Liver (tissue), 9 donors: ENCODE results near the gene SERPINA4. TPM values are rescaled to one million over a fixed set of nuclear protein-coding genes. Genes with fewer than 3 reads are reported as not detected.

Experiments
- DNase-seq: peaks from one replicate; pipeline ENCODE4 v3.0.0-alpha.2; 2017; ENCODE audit warnings: low spot score
- H3K27ac ChIP-seq, 2 donors: one replicate each; pipeline ENCODE4 v1.7.0; 2013; ENCODE audit warnings: inconsistent platforms in 2 of 2, low read length in 2 of 2, control low read depth in 1 of 2, low read depth in 1 of 2, mild to moderate bottlenecking in 1 of 2
- H3K27me3 ChIP-seq, 4 donors: one replicate each; pipeline versions ENCODE4 v1.6.1 to v1.7.0; 2013; ENCODE audit warnings: low read length in 3 of 4, inconsistent platforms in 1 of 4, mild to moderate bottlenecking in 1 of 4, moderate library complexity in 1 of 4; ENCODE audit not compliant: control insufficient read depth in 4 of 4, insufficient read depth in 4 of 4
- H3K36me3 ChIP-seq, 4 donors: one replicate each; pipeline versions ENCODE4 v1.6.1 to v1.7.0; 2013; ENCODE audit warnings: low read length in 3 of 4, mild to moderate bottlenecking in 3 of 4, low read depth in 1 of 4, moderate library complexity in 1 of 4; ENCODE audit not compliant: control insufficient read depth in 4 of 4, insufficient read depth in 3 of 4
- H3K4me1 ChIP-seq, 4 donors: one replicate each; pipeline versions ENCODE4 v1.6.1 to v1.7.0; 2013; ENCODE audit warnings: low read length in 3 of 4, mild to moderate bottlenecking in 3 of 4, moderate library complexity in 1 of 4; ENCODE audit not compliant: control insufficient read depth in 4 of 4, insufficient read depth in 4 of 4
- H3K4me3 ChIP-seq, 3 donors: one replicate each; pipeline versions ENCODE4 v1.6.1 to v1.7.0; 2013; ENCODE audit warnings: low read length in 3 of 3, control low read depth in 1 of 3, low read depth in 1 of 3, mild to moderate bottlenecking in 1 of 3
- H3K9ac ChIP-seq, 2 donors: one replicate each; pipeline ENCODE4 v1.7.0; 2013; ENCODE audit warnings: low read length in 2 of 2, mild to moderate bottlenecking in 2 of 2, moderate library complexity in 2 of 2, control low read depth in 1 of 2, low read depth in 1 of 2
- H3K9me3 ChIP-seq, 4 donors: one replicate each; pipeline versions ENCODE4 v1.6.1 to v1.7.0; 2013; ENCODE audit warnings: low read length in 3 of 4; ENCODE audit not compliant: control insufficient read depth in 4 of 4
- ATF3 ChIP-seq: IDR thresholded peaks from 2 replicates; pipeline ENCODE4 v1.6.1; 2016; ENCODE audit warnings: antibody characterized with exemption
- EGR1 ChIP-seq, 2 donors: IDR thresholded peaks; 2 replicates each; pipeline ENCODE4 v1.6.1; 2016 to 2018; ENCODE audit warnings: antibody characterized with exemption in 2 of 2, low read depth in 2 of 2
- FOXA1 ChIP-seq: IDR thresholded peaks from 2 replicates; pipeline ENCODE4 v1.6.1; 2016; ENCODE audit warnings: antibody characterized with exemption
- FOXA2 ChIP-seq: IDR thresholded peaks from 2 replicates; pipeline ENCODE4 v1.6.1; 2016; ENCODE audit warnings: antibody characterized with exemption
- HNF4A ChIP-seq, 2 donors: conservative IDR thresholded peaks; 2 replicates each; pipeline ENCODE4 v1.6.1; 2016; ENCODE audit warnings: antibody characterized with exemption in 2 of 2, mild to moderate bottlenecking in 2 of 2
- HNF4G ChIP-seq: IDR thresholded peaks from 2 replicates; pipeline ENCODE4 v1.6.1; 2016; ENCODE audit warnings: antibody characterized with exemption
- JUND ChIP-seq, 2 donors: IDR thresholded peaks; 2 replicates each; pipeline ENCODE4 v1.6.1; 2016; ENCODE audit warnings: antibody characterized with exemption in 2 of 2
- NR2F2 ChIP-seq: IDR thresholded peaks from 2 replicates; pipeline ENCODE4 v1.6.1; 2016; ENCODE audit warnings: antibody characterized with exemption
- REST ChIP-seq: IDR thresholded peaks from 2 replicates; pipeline ENCODE4 v1.6.1; 2016; ENCODE audit warnings: antibody characterized with exemption, mild to moderate bottlenecking
- RXRA ChIP-seq, 2 donors: IDR thresholded peaks; 2 replicates each; pipeline ENCODE4 v1.6.1; 2017 to 2018; ENCODE audit warnings: antibody characterized with exemption in 2 of 2, mild to moderate bottlenecking in 1 of 2
- TAF1 ChIP-seq: conservative IDR thresholded peaks from 2 replicates; pipeline ENCODE4 v1.6.1; 2016; ENCODE audit warnings: antibody characterized with exemption, mild to moderate bottlenecking
- YY1 ChIP-seq: IDR thresholded peaks from 2 replicates; pipeline ENCODE4 v1.6.1; 2016; ENCODE audit warnings: antibody characterized with exemption, mild to moderate bottlenecking
- WGBS: extraction: QIAGEN DNeasy Blood & Tissue Kit; methylation state at CpG from one replicate; pipeline ENCODE4 v1.1.7; 2013; 5-methylcytosine and 5-hydroxymethylcytosine counted together
- polyA plus RNA-seq, 2 donors: library from polyadenylated mRNA; stranded (reverse) in 1 of 2; unstranded in 1 of 2; fragments of 200-250 nt in 1 of 2; fragments of >200 nt in 1 of 2; fragmentation: Nextera tagmentation in 1 of 2; extraction: Ambion mirVana in 1 of 2; gene quantifications; one replicate each; pipeline versions ENCODE4 v1.2.1 to v1.2.3, GENCODE V29; 2013 to 2015
- total RNA-seq, 2 donors: library from RNA; depleted of rRNA; stranded (reverse); fragments of >200 nt; gene quantifications; one replicate each; pipeline ENCODE4 v1.2.3, GENCODE V29; 2014
- TF ChIP-seq, protein P1 (sequence below): fragments of 150-350 bp; IDR thresholded peaks from 2 replicates; pipeline ENCODE4 v1.5.1; 2017; ENCODE audit warnings: improper control_type of control experiment, low read depth, low read length; ENCODE audit not compliant: missing input control
- TF ChIP-seq, protein P2 (sequence below): IDR thresholded peaks from 2 replicates; pipeline ENCODE4 v1.6.1; 2016; ENCODE audit warnings: antibody characterized with exemption
- donor health status: healthy.
- donor health status: healthy.
- donor health status: healthy.
- donor health status: healthy.
- donor health status: healthy.

The SERPINA4 gene
- total and polyA plus RNA-seq, 4 donors, result 50.5 to 150 (median 74.0) TPM

GRCh38 chr14:94571395-94571794, 10.2 kb downstream of the SERPINA4 start:
- Histone ChIP-seq H3K9me3 (no peaks in the 10 kb centered on the region), H3K36me3 (peaks cover 0 to 19% (median 8%) of the 10 kb centered on the region in 4 donors), H3K4me3 (no peak overlapping the region), H3K4me1 (peaks cover 33 to 80% (median 67%) of the 10 kb centered on the region in 4 donors), H3K9ac (no peak overlapping the region), H3K27ac (peak overlapping the region; percentile 60 to 76), H3K27me3 (no peaks in the 10 kb centered on the region)
- no peak for DNase-seq
- 34% methylated on average over 7 of the region's 7 CpGs for WGBS
- TF ChIP-seq RXRA (IDR thresholded peaks at IDR 0.05) (no peak), EGR1 (IDR thresholded peaks at IDR 0.05; ENCODE audit: low read depth in 2 of 2) (no peak), REST (no peak), ATF3 (no peak), NR2F2 (no peak), JUND (IDR thresholded peaks at IDR 0.05) (no peak), FOXA1 (no peak), YY1 (no peak), FOXA2 (no peak)
- TF ChIP-seq, protein P1, sequence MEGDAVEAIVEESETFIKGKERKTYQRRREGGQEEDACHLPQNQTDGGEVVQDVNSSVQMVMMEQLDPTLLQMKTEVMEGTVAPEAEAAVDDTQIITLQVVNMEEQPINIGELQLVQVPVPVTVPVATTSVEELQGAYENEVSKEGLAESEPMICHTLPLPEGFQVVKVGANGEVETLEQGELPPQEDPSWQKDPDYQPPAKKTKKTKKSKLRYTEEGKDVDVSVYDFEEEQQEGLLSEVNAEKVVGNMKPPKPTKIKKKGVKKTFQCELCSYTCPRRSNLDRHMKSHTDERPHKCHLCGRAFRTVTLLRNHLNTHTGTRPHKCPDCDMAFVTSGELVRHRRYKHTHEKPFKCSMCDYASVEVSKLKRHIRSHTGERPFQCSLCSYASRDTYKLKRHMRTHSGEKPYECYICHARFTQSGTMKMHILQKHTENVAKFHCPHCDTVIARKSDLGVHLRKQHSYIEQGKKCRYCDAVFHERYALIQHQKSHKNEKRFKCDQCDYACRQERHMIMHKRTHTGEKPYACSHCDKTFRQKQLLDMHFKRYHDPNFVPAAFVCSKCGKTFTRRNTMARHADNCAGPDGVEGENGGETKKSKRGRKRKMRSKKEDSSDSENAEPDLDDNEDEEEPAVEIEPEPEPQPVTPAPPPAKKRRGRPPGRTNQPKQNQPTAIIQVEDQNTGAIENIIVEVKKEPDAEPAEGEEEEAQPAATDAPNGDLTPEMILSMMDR, result no peak
- TF ChIP-seq, protein P2, sequence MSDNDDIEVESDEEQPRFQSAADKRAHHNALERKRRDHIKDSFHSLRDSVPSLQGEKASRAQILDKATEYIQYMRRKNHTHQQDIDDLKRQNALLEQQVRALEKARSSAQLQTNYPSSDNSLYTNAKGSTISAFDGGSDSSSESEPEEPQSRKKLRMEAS, result no peak

DNA sequence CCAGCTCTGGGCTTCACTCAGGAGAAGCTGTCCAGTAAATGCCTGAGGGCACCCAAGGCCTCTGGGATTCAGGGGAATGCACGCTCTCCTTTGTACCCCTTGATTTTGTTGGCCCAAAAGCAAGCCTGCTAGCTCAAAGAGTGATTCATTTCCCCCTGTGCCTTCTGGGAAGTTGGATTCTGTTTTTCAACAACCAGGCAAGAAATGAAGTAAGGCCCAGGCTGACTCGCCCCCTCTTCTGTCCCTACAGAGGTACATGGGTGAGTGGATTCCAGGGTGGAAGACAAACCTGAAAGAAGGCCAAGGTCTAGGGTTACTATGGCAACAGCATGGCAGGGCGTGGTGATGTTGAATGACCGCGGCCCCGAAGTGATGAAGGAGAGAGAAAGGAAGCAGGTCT, 10.7 kb downstream of the SERPINA4 start:
- Histone ChIP-seq H3K9ac (no peak overlapping the region), H3K27me3 (no peaks in the 10 kb centered on the region), H3K36me3 (peaks cover 0 to 14% (median 5%) of the 10 kb centered on the region in 4 donors), H3K4me1 (peaks cover 33 to 76% (median 68%) of the 10 kb centered on the region in 4 donors), H3K9me3 (no peaks in the 10 kb centered on the region), H3K27ac (peak overlapping the region; percentile 60 to 76), H3K4me3 (no peak overlapping the region)
- DNase-seq, result no peak
- TF ChIP-seq TAF1 (no peak), HNF4G (no peak), HNF4A (conservative IDR thresholded peaks at IDR 0.05) (peak in 1 of 2 donors; percentile 16)
- TF ChIP-seq, protein P2, result peak; percentile 2
- WGBS, result 49% methylated on average over 6 of the region's 6 CpGs
